Peyer's patch (tissue), 4 donors: ENCODE measurements around the gene CBLN2. TPM values are rescaled to one million over a fixed set of nuclear protein-coding genes. Genes with fewer than 3 reads are reported as not detected.

Source experiments
- DNase-seq, 3 donors: peaks; one replicate each; pipeline ENCODE4 v3.0.0-alpha.2; 2017 to 2019
- H3K27ac ChIP-seq, 4 donors: fragments of 200-600 bp; sonication (generic); one replicate each; pipeline ENCODE4 v1.5.1; 2016 to 2019
- H3K27me3 ChIP-seq, 2 donors: fragments of 200-600 bp; sonication (generic); one replicate each; pipeline ENCODE4 v1.5.1; 2019
- H3K36me3 ChIP-seq, 3 donors: fragments of 200-600 bp; sonication (generic); one replicate each; pipeline ENCODE4 v1.5.1; 2016 to 2019
- H3K4me1 ChIP-seq, 4 donors: fragments of 200-600 bp; sonication (generic); one replicate each; pipeline ENCODE4 v1.5.1; 2016 to 2019
- H3K4me3 ChIP-seq, 4 donors: fragments of 200-600 bp; sonication (generic); 1 replicate in 3 of 4; 2 replicates in 1 of 4; pipeline ENCODE4 v1.5.1; 2016 to 2019; ENCODE audit warnings: mild to moderate bottlenecking in 1 of 4
- H3K9me3 ChIP-seq, 4 donors: fragments of 200-600 bp; sonication (generic); one replicate each; pipeline ENCODE4 v1.5.1; 2016 to 2019; ENCODE audit warnings: mild to moderate bottlenecking in 1 of 4
- CTCF ChIP-seq, 6 experiments: fragments of 450-650 bp in 4 of 6; fragments of 200-600 bp in 2 of 6; sonication (generic) in 1 of 6; IDR thresholded peaks; one replicate each; pipeline ENCODE4 v1.5.1; 2017 to 2019; ENCODE audit warnings: antibody characterized with exemption in 6 of 6, mild to moderate bottlenecking in 3 of 6, moderate library complexity in 1 of 6
- POLR2A ChIP-seq, 2 donors: fragments of 450-650 bp; IDR thresholded peaks; one replicate each; pipeline ENCODE4 v1.5.1; 2017; ENCODE audit warnings: antibody characterized with exemption in 2 of 2, mild to moderate bottlenecking in 2 of 2, moderate library complexity in 2 of 2
- total RNA-seq, 4 donors: library from RNA; depleted of rRNA; stranded (reverse); fragments of >200 nt; gene quantifications; one replicate each; pipeline ENCODE4 v1.1.0, GENCODE V29; 2016

The CBLN2 gene
- total RNA-seq, 4 donors from 2014 or later = 1.9 to 5.0 (median 2.5) TPM; not detected in 1

GRCh38 chr18:72566290-72566689 lies 22.1 kb upstream of the CBLN2 start:
- TF ChIP-seq CTCF (IDR thresholded peaks at IDR 0.05) = no peak
- TF ChIP-seq POLR2A (IDR thresholded peaks at IDR 0.05) = no peak
- Histone ChIP-seq H3K27ac (no peak overlapping the region), H3K36me3 (no peaks in the 10 kb centered on the region), H3K27me3 (no peaks in the 10 kb centered on the region), H3K9me3 (no peaks in the 10 kb centered on the region), H3K4me1 (no peaks in the 10 kb centered on the region), H3K4me3 (no peak overlapping the region)
- DNase-seq = no peak

DNA sequence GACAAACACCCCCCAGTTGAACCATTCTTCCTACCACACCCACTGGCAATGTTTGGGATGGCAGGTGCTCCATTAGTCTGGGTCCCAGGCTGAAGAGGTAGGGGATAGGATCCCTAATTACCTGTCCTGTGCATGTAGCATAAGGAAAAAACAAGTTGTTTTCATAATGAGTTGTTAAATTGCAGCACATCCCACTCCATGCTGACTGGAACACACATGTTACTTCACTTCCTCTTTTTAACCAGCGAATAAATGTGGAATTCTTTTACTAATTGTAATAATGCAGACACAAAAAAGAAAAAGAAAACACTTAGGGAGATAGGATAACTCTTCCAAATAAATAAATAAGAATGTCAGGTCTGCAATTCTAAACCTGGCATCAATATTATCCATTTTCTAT lies 11.8 kb upstream of the CBLN2 start:
- no peak for DNase-seq
- Histone ChIP-seq H3K4me3 (no peak overlapping the region), H3K27ac (no peak overlapping the region), H3K27me3 (no peaks in the 10 kb centered on the region), H3K36me3 (no peaks in the 10 kb centered on the region), H3K4me1 (no peaks in the 10 kb centered on the region), H3K9me3 (no peaks in the 10 kb centered on the region)
- no peak for TF ChIP-seq CTCF (IDR thresholded peaks at IDR 0.05)
- no peak for TF ChIP-seq POLR2A (IDR thresholded peaks at IDR 0.05)

DNA sequence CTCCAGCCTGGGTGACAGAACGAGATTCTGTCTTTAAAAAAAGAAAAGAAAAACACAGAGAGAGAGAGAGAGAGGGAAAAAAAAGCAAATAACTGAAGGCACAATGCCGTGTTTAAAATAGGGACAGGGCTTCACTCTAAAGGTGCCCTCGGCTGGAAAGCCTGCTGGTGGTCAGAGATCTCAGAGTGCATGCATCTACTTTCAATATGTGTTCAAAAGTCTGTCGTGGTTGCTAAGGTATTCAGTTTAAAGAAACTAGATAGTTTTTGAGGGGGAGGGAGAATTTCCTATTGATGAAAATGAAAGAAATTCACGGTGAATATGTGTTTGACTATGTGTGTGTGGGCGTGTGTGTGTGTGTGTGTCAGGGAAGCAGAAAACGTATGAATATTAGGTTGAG lies 11.0 kb upstream of the CBLN2 start:
- Histone ChIP-seq H3K27ac (no peak overlapping the region), H3K4me1 (no peaks in the 10 kb centered on the region), H3K27me3 (no peaks in the 10 kb centered on the region), H3K4me3 (no peak overlapping the region), H3K9me3 (no peaks in the 10 kb centered on the region), H3K36me3 (no peaks in the 10 kb centered on the region)
- TF ChIP-seq POLR2A (IDR thresholded peaks at IDR 0.05) = no peak
- TF ChIP-seq CTCF (IDR thresholded peaks at IDR 0.05) = no peak
- DNase-seq = no peak

GRCh38 chr18:72543357-72544055 lies 636 bp downstream of the CBLN2 start:
- Histone ChIP-seq H3K36me3 (no peaks in the 10 kb centered on the region), H3K27me3 (no peaks in the 10 kb centered on the region), H3K4me3 (peak overlapping the region in 1 of 4 donors; percentile 21), H3K9me3 (peaks cover 0 to 7% (median 0%) of the 10 kb centered on the region in 4 donors), H3K4me1 (peaks cover 0 to 5% (median 0%) of the 10 kb centered on the region in 4 donors), H3K27ac (no peak overlapping the region)
- no peak for DNase-seq
- TF ChIP-seq CTCF (IDR thresholded peaks at IDR 0.05) = no peak
- no peak for TF ChIP-seq POLR2A (IDR thresholded peaks at IDR 0.05)

- Histone ChIP-seq H3K4me3 (peak overlapping the region in 1 of 4 donors; percentile 21), H3K4me1 (peaks cover 0 to 5% (median 0%) of the 10 kb centered on the region in 4 donors), H3K36me3 (no peaks in the 10 kb centered on the region), H3K9me3 (peaks cover 0 to 7% (median 0%) of the 10 kb centered on the region in 4 donors), H3K27ac (no peak overlapping the region), H3K27me3 (no peaks in the 10 kb centered on the region)
- DNase-seq = no peak
- TF ChIP-seq CTCF (IDR thresholded peaks at IDR 0.05) = no peak
- no peak for TF ChIP-seq POLR2A (IDR thresholded peaks at IDR 0.05)
Measured at GRCh38 chr18:72542984-72543356, 1.2 kb downstream of the CBLN2 start.
